Measurements from ENCODE around the gene DNAJC27. TPM values are rescaled to one million over a fixed set of nuclear protein-coding genes. Genes with fewer than 3 reads are reported as not detected.
A peak's percentile ranks its signal among the peaks of the same experiment; 100 is the strongest.

DNAJC27 gene
- total RNA-seq, 1 donor from 2014 or later, result 19.1 TPM

DNA sequence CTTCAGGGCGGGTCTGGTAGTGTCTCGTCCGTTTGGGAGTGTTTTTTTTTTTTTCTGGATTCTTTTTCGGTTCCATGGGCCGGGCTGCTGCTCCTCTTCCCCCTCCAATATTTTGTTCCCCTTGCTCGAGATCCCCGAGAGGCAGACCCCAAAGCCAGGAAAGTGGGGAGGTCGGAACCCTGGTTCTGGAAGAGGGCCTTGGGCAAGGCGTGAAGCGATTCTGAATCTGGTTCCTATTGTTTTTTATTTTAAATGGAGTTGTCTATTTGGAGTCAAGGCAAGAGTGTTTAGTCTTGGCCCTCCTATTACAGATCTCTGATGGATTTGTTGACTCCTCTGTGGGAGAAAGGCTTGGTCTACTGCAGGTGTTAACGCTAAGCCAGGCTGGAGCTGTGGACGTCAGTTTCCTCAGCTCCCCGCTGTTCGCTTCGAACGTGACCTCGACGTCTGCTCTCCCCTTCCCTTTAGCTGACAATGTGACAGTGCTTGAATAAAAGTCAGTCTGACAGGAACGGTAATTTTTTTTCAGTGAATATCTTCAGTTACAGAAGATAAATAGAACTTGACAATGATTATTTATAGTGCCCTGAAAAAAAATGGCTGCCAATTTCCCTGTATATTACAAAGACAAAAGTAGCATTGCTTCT, 683 bp upstream of the DNAJC27 start:
- peak overlapping the region; percentile 71 for H3K27ac ChIP-seq
- H3K36me3 ChIP-seq, result no peaks in the 10 kb centered on the region
- no peak for TF ChIP-seq EZH2phosphoT487 (IDR thresholded peaks at IDR 0.05)
- TF ChIP-seq EZH2 (IDR thresholded peaks at IDR 0.05), result no peak
- TF ChIP-seq, protein P1, sequence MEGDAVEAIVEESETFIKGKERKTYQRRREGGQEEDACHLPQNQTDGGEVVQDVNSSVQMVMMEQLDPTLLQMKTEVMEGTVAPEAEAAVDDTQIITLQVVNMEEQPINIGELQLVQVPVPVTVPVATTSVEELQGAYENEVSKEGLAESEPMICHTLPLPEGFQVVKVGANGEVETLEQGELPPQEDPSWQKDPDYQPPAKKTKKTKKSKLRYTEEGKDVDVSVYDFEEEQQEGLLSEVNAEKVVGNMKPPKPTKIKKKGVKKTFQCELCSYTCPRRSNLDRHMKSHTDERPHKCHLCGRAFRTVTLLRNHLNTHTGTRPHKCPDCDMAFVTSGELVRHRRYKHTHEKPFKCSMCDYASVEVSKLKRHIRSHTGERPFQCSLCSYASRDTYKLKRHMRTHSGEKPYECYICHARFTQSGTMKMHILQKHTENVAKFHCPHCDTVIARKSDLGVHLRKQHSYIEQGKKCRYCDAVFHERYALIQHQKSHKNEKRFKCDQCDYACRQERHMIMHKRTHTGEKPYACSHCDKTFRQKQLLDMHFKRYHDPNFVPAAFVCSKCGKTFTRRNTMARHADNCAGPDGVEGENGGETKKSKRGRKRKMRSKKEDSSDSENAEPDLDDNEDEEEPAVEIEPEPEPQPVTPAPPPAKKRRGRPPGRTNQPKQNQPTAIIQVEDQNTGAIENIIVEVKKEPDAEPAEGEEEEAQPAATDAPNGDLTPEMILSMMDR (IDR thresholded peaks at IDR 0.05), result no peak
- peak overlapping the region; percentile 86 for H2AFZ ChIP-seq (replicated peaks)
- peak overlapping the region; percentile 100 for H3K27ac Mint-ChIP-seq
- H3K4me1 ChIP-seq, result peaks cover 4% of the 10 kb centered on the region
- peaks cover 7% of the 10 kb centered on the region for H3F3A ChIP-seq (ENCODE audit: low read depth)
- H3K27me3 ChIP-seq, result no peaks in the 10 kb centered on the region
- H3K79me2 ChIP-seq (ENCODE audit: low read depth), result peaks cover 31% of the 10 kb centered on the region
- H3K9me3 Mint-ChIP-seq, result no peaks in the 10 kb centered on the region
- peak overlapping the region; percentile 76 for H3K4me2 ChIP-seq
- peak overlapping the region; percentile 88 for H3K4me3 ChIP-seq
- H4K20me1 ChIP-seq (ENCODE audit: low read depth), result peaks cover 5% of the 10 kb centered on the region
- H3K27me3 Mint-ChIP-seq (ENCODE audit: insufficient read depth, low read depth), result peaks cover 3% of the 10 kb centered on the region
- H3K4me3 Mint-ChIP-seq, result peak overlapping the region; percentile 97
- H3K9ac ChIP-seq, result peak overlapping the region; percentile 73
- peaks cover 7% of the 10 kb centered on the region for H3K4me1 Mint-ChIP-seq
- H3K36me3 Mint-ChIP-seq, result peaks cover 2% of the 10 kb centered on the region
- H3K9me3 ChIP-seq (ENCODE audit: low read depth), result no peaks in the 10 kb centered on the region
- peak; percentile 36 for DNase-seq (ENCODE audit: low spot score)

DNA sequence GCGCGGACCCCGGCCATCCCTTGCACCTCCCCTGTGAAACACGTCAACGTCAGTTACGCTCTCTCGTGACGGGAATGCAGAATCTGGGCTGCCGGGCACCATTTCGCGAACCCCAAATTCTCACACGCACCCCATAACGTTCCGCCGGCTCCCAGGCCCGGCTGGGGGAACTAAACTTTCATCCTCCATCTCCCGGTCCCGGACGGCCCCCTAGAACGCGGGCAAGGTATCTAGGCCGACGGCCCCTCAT, 544 bp downstream of the DNAJC27 start:
- DNase-seq (ENCODE audit: low spot score), result no peak
- H3F3A ChIP-seq (ENCODE audit: low read depth), result peaks cover 7% of the 10 kb centered on the region
- no peaks in the 10 kb centered on the region for H3K36me3 ChIP-seq
- no peaks in the 10 kb centered on the region for H3K27me3 ChIP-seq
- Mint-ChIP-seq H3K4me1 (peaks cover 7% of the 10 kb centered on the region), H3K36me3 (peaks cover 10% of the 10 kb centered on the region), H3K9me3 (no peaks in the 10 kb centered on the region), H3K4me3 (peak overlapping the region; percentile 97), H3K27ac (peak overlapping the region; percentile 100), H3K27me3 (ENCODE audit: insufficient read depth, low read depth) (peaks cover 3% of the 10 kb centered on the region)
- peak overlapping the region; percentile 76 for H3K4me2 ChIP-seq
- TF ChIP-seq, protein P1 (IDR thresholded peaks at IDR 0.05), result no peak
- no peak for TF ChIP-seq EZH2phosphoT487 (IDR thresholded peaks at IDR 0.05)
- no peak for TF ChIP-seq EZH2 (IDR thresholded peaks at IDR 0.05)
- H3K4me1 ChIP-seq, result peaks cover 4% of the 10 kb centered on the region
- no peaks in the 10 kb centered on the region for H3K9me3 ChIP-seq (ENCODE audit: low read depth)
- peaks cover 5% of the 10 kb centered on the region for H4K20me1 ChIP-seq (ENCODE audit: low read depth)
- H3K27ac ChIP-seq, result no peak overlapping the region
- H3K4me3 ChIP-seq, result peak overlapping the region; percentile 88
- H2AFZ ChIP-seq (replicated peaks), result peak overlapping the region; percentile 71
- H3K79me2 ChIP-seq (ENCODE audit: low read depth), result peaks cover 31% of the 10 kb centered on the region
- H3K9ac ChIP-seq, result peak overlapping the region; percentile 59

DNA sequence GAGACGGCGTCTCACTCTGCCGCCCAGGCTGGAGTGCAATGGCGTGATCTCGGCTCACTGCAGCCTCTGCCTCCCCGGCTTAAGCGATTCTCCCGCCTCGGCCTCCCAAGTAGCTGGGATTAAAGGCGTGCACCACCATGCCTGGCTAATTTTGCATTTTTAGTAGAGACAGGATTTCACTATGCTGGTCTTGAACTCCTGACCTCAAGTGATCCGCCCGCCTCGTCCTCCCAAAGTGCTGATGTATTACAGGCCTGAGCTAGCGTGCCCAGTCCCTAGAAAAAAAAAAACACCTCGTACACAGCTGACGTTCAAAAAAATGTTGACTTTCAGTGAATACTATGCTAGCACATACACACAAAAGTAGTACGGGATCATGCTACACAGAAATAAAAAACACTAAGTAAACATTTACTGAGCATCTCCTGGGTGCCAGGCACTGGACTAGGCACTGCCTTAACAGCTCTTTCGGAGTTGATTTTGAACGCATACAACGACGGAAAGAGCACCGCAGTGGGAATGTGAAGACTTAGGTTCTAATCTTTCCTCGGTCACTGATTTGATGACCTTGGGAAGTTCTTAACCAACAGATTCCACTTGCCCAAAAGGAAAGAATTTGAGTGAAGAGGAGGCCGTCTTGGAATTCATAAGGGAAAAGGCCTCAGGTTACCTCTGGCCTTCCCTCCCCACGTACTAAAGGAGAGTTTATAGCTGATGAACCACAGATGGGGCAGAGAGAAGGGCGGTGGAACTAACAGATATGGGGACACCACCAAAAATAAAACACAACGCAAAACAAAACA, 1.1 kb downstream of the DNAJC27 start:
- Histone ChIP-seq H3K4me1 (peaks cover 4% of the 10 kb centered on the region), H3K4me2 (peak overlapping the region; percentile 76), H4K20me1 (ENCODE audit: low read depth) (peaks cover 5% of the 10 kb centered on the region), H2AFZ (replicated peaks) (peak overlapping the region; percentile 71), H3K4me3 (peak overlapping the region; percentile 88), H3K27me3 (no peaks in the 10 kb centered on the region), H3K36me3 (no peaks in the 10 kb centered on the region), H3K27ac (no peak overlapping the region), H3K9me3 (ENCODE audit: low read depth) (no peaks in the 10 kb centered on the region), H3F3A (ENCODE audit: low read depth) (peaks cover 5% of the 10 kb centered on the region), H3K79me2 (ENCODE audit: low read depth) (peaks cover 31% of the 10 kb centered on the region), H3K9ac (peak overlapping the region; percentile 59)
- H3K4me1 Mint-ChIP-seq, result peaks cover 7% of the 10 kb centered on the region
- peak overlapping the region; percentile 100 for H3K27ac Mint-ChIP-seq
- H3K9me3 Mint-ChIP-seq, result no peaks in the 10 kb centered on the region
- H3K4me3 Mint-ChIP-seq, result peak overlapping the region; percentile 97
- no peak for DNase-seq (ENCODE audit: low spot score)
- TF ChIP-seq EZH2 (IDR thresholded peaks at IDR 0.05), result no peak
- TF ChIP-seq, protein P1 (IDR thresholded peaks at IDR 0.05), result no peak
- TF ChIP-seq EZH2phosphoT487 (IDR thresholded peaks at IDR 0.05), result no peak
- peaks cover 15% of the 10 kb centered on the region for H3K36me3 Mint-ChIP-seq
- H3K27me3 Mint-ChIP-seq (ENCODE audit: insufficient read depth, low read depth), result peaks cover 2% of the 10 kb centered on the region
